ENCODE measurements around the gene TANC1. TPM values are rescaled to one million over a fixed set of nuclear protein-coding genes. Genes with fewer than 3 reads are reported as not detected.
A peak's percentile ranks its signal among the peaks of the same experiment; 100 is the strongest.

Gene TANC1
- total RNA-seq, 6 experiments from 2014 or later, result 4.0 to 12.7 (median 11.3) TPM

- no peaks in the 10 kb centered on the region for H3K9me3 ChIP-seq
- H3K36me3 ChIP-seq, result no peaks in the 10 kb centered on the region
- 100% methylated on average over 7 of the region's 7 CpGs for WGBS (ENCODE audit: insufficient coverage, low coverage, low lambda C conversion rate, missing lambda C conversion rate)
- H3K4me3 ChIP-seq, result no peak overlapping the region
- intact Hi-C loops (cut with DNase I), result no loop called here
- H3K27me3 ChIP-seq, result no peaks in the 10 kb centered on the region
- H3K27ac ChIP-seq, result no peak overlapping the region
- no peak for DNase-seq
- no peak for TF ChIP-seq POLR2A (IDR thresholded peaks at IDR 0.05)
- TF ChIP-seq, protein P1, sequence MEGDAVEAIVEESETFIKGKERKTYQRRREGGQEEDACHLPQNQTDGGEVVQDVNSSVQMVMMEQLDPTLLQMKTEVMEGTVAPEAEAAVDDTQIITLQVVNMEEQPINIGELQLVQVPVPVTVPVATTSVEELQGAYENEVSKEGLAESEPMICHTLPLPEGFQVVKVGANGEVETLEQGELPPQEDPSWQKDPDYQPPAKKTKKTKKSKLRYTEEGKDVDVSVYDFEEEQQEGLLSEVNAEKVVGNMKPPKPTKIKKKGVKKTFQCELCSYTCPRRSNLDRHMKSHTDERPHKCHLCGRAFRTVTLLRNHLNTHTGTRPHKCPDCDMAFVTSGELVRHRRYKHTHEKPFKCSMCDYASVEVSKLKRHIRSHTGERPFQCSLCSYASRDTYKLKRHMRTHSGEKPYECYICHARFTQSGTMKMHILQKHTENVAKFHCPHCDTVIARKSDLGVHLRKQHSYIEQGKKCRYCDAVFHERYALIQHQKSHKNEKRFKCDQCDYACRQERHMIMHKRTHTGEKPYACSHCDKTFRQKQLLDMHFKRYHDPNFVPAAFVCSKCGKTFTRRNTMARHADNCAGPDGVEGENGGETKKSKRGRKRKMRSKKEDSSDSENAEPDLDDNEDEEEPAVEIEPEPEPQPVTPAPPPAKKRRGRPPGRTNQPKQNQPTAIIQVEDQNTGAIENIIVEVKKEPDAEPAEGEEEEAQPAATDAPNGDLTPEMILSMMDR (IDR thresholded peaks at IDR 0.05), result no peak
- H3K4me1 ChIP-seq, result no peaks in the 10 kb centered on the region
- ATAC-seq, result no peak
Measured at GRCh38 chr2:159246325-159246988, 278.0 kb downstream of the TANC1 start.

DNA sequence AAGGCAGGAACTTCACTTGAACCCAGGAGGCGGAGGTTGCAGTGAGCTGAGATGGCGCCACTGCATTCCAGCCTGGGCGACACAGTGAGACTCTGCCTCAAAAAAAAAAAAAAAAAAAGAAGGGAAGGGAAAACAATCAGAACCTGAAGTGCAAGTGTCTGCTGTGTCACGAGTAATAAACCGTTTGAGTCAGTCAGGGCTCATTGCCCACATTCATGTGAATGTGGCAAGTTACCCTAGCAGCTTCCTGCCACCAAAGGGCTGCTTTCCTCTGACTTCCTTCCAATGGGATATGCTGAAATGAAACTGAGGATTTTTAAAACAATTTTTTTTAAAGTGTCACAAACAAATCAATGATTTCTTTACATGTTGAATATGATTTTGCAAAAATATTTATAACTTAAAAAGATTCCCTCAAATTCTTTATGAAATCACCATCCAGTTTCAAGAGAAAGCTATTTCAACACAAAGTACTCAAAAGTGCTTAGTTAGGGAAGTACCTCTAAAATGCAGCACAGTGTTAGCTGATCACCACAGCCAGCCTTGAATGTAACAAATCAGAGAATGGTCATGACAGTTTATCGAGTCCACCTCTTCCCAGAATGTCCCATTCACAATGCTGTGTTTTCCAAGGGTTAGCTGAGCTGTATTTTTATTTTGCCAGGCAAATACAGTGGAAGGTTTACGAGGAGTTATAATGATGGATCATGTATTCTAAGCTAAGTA lies 281.7 kb downstream of the TANC1 start:
- Histone ChIP-seq H3K4me1 (no peaks in the 10 kb centered on the region), H3K9me3 (no peaks in the 10 kb centered on the region), H3K27me3 (no peaks in the 10 kb centered on the region), H3K4me3 (no peak overlapping the region), H3K36me3 (no peaks in the 10 kb centered on the region), H3K27ac (peak overlapping the region in 2 of 3 donors; percentile 11 to 32)
- intact Hi-C loops (cut with DNase I), result no loop called here
- WGBS (ENCODE audit: insufficient coverage, low coverage, low lambda C conversion rate, missing lambda C conversion rate), result 51% methylated on average over 7 of the region's 7 CpGs
- peak in 1 of 3 donors; percentile 58 for DNase-seq
- ATAC-seq, result peak; percentile 75 to 88 (median 82)
- no peak for TF ChIP-seq POLR2A (IDR thresholded peaks at IDR 0.05)
- TF ChIP-seq, protein P1 (IDR thresholded peaks at IDR 0.05), result no peak

DNA sequence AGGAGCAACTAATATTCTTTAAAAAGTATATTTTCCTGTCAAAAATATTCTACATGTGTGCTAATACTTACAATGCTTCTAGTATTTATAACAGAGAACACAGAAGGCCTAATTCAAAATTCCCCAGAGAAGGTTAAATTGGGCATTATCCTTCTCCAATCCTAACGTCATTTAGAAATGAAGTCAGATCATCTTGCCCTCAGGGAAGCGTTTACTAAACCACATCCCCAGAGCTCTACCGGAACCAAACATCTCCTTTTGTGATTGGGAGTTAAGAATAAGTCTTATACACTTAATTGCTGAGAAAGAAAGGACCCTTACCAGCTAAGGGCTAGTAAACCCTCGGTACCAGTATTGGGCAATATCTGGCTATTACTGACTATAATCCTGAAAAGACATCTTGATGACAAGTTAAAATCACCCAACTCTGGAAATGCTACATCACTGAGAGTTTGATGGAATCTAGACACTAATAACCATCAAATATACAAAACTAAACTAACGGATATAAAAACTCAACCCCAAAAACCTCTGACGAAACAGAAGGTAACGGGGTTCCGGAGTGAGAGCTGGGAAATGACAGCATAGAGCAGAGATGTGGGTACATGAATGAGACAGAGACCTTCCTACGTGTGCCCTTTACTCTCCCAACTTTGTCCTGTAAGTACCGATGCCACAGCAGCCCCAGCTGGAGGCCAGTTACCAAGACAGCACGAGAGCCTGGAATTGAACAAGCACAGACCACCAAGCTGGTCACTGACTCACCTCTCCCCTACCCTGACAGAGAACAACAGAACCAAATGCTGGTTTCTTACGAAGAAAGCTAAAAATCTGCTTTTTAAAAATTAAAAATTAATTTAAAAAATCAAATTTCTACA lies 283.1 kb downstream of the TANC1 start:
- Histone ChIP-seq H3K27me3 (no peaks in the 10 kb centered on the region), H3K36me3 (no peaks in the 10 kb centered on the region), H3K4me1 (no peaks in the 10 kb centered on the region), H3K9me3 (no peaks in the 10 kb centered on the region), H3K27ac (no peak overlapping the region), H3K4me3 (no peak overlapping the region)
- intact Hi-C loops (cut with DNase I), result no loop called here
- no peak for TF ChIP-seq POLR2A (IDR thresholded peaks at IDR 0.05)
- TF ChIP-seq, protein P1 (IDR thresholded peaks at IDR 0.05), result no peak
- ATAC-seq, result no peak
- DNase-seq, result no peak
- WGBS (ENCODE audit: insufficient coverage, low coverage, low lambda C conversion rate, missing lambda C conversion rate), result 85% methylated on average over 10 of the region's 12 CpGs

GRCh38 chr2:159252905-159253304 lies 284.5 kb downstream of the TANC1 start:
- Histone ChIP-seq H3K27ac (no peak overlapping the region), H3K27me3 (no peaks in the 10 kb centered on the region), H3K4me3 (no peak overlapping the region), H3K9me3 (no peaks in the 10 kb centered on the region), H3K4me1 (no peaks in the 10 kb centered on the region), H3K36me3 (no peaks in the 10 kb centered on the region)
- TF ChIP-seq, protein P1 (IDR thresholded peaks at IDR 0.05), result no peak
- TF ChIP-seq POLR2A (IDR thresholded peaks at IDR 0.05), result no peak
- no peak for ATAC-seq
- intact Hi-C loops (cut with DNase I), result no loop called here
- no peak for DNase-seq
- 99% methylated on average over 4 of the region's 4 CpGs for whole genome bisulfite sequencing (ENCODE audit: insufficient coverage, low coverage, low lambda C conversion rate, missing lambda C conversion rate)

Measured in right lobe of liver (tissue), 6 donors.